ENCODE results near the gene PPP1R1A. TPM values are rescaled to one million over a fixed set of nuclear protein-coding genes. Genes with fewer than 3 reads are reported as not detected.

Gene PPP1R1A
- total RNA-seq, 6 donors from 2014 or later = 0.22 to 0.89 (median 0.30) TPM; not detected in 2

DNA sequence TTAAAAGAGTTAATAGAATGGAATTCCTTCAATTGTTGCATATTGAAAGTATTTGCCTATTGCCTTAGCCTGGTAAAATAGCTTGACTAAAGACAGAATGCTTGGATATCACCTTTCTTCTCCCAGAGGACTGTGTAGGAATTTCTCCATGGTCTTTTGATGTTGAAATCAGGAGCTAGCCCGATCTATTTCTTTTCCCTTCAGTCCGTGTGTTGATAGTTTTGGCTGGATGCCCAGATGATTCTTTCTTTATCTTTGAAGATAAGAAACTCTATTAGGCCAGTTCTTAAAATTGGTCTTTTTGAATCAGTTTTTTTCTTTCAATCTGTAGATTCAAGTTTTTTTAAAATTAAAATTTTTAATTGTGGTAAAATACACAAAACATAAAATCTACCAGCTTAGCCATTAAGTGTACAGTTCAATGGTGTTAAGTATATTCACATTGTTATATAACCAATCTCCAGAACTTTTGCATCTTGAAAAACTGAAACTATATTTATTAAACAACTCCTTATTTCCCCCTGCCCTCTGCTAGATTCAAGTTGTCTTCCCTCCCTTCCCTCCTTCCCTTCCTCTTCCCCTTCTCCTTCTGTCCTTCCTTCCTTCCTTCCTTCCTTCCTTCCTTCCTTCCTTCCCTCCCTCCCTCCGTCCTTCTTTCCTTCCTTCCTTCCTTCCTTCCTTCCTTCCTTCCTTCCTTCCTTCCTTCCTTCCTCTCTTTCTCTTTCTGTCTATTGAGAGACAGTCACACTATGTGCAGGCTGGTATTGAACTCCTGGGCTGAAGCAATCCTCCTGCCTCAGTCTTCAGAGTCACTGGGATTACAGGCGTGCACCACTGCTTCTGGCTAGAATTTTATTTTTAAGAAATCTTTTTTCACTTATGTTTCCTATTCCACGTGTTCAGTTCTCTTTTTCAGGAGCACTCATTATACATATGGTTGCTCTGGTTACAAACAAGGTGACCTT is 36.1 kb upstream of the PPP1R1A start:
- H3K27ac ChIP-seq = no peak overlapping the region
- no peaks in the 10 kb centered on the region for H3K4me1 ChIP-seq
- ATAC-seq (ENCODE audit: low FRiP score in 2 of 2) (no peak), DNase-seq (no peak)
- peaks cover 0 to 11% (median 4%) of the 10 kb centered on the region in 4 donors for H3K9me3 ChIP-seq
- no peaks in the 10 kb centered on the region for H3K36me3 ChIP-seq
- no peak overlapping the region for H3K4me3 ChIP-seq
- H3K27me3 ChIP-seq = no peaks in the 10 kb centered on the region
- 31 to 44% methylated on average over 5 of the region's 5 CpGs for WGBS, 2 donors
- TF ChIP-seq POLR2A (IDR thresholded peaks at IDR 0.05) (no peak), EP300 (IDR thresholded peaks at IDR 0.05) (no peak), POLR2AphosphoS5 (IDR thresholded peaks at IDR 0.05) (no peak)
- TF ChIP-seq, protein P1, sequence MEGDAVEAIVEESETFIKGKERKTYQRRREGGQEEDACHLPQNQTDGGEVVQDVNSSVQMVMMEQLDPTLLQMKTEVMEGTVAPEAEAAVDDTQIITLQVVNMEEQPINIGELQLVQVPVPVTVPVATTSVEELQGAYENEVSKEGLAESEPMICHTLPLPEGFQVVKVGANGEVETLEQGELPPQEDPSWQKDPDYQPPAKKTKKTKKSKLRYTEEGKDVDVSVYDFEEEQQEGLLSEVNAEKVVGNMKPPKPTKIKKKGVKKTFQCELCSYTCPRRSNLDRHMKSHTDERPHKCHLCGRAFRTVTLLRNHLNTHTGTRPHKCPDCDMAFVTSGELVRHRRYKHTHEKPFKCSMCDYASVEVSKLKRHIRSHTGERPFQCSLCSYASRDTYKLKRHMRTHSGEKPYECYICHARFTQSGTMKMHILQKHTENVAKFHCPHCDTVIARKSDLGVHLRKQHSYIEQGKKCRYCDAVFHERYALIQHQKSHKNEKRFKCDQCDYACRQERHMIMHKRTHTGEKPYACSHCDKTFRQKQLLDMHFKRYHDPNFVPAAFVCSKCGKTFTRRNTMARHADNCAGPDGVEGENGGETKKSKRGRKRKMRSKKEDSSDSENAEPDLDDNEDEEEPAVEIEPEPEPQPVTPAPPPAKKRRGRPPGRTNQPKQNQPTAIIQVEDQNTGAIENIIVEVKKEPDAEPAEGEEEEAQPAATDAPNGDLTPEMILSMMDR (IDR thresholded peaks at IDR 0.05) = no peak

DNA sequence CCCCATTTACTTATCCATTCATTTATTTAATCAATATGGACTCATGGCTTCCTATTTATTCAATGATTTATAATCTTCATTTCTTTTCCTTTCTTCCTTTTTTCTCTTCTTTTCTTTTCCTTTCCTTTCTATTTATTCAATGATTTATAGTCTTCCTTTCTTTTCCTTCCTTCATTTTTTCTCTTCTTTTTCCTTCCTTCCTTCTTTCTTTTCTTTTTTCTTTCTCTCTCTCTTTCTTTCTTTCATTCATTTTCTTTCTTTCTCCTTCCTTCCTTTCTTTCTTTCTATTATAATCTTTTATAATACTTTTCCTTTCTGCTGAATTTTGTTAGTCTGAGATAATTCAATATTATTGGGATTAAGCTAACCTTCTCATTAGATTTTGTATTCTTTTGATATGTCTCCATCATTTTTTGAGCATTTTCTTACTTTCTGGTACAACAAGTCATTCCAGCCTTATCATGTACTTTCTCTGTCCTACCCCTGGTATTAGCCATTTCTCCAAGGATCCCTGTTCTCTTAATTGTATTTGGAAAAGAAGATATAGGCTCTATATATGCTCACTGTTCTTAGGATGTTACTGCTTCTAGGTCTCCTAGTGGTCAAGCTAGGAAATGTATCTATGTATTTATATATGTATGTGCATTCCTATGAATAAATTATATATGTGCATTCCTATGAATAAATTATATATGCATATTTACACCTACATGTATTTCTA is 34.2 kb upstream of the PPP1R1A start:
- Histone ChIP-seq H3K4me3 (no peak overlapping the region), H3K9me3 (peaks cover 0 to 6% (median 4%) of the 10 kb centered on the region in 4 donors), H3K4me1 (no peaks in the 10 kb centered on the region), H3K27ac (no peak overlapping the region), H3K27me3 (no peaks in the 10 kb centered on the region), H3K36me3 (no peaks in the 10 kb centered on the region)
- no peak for ATAC-seq (ENCODE audit: low FRiP score in 2 of 2)
- no peak for TF ChIP-seq POLR2AphosphoS5 (IDR thresholded peaks at IDR 0.05)
- TF ChIP-seq, protein P1 (IDR thresholded peaks at IDR 0.05) = peak in 1 of 6 experiments; percentile 17
- DNase-seq = no peak

DNA sequence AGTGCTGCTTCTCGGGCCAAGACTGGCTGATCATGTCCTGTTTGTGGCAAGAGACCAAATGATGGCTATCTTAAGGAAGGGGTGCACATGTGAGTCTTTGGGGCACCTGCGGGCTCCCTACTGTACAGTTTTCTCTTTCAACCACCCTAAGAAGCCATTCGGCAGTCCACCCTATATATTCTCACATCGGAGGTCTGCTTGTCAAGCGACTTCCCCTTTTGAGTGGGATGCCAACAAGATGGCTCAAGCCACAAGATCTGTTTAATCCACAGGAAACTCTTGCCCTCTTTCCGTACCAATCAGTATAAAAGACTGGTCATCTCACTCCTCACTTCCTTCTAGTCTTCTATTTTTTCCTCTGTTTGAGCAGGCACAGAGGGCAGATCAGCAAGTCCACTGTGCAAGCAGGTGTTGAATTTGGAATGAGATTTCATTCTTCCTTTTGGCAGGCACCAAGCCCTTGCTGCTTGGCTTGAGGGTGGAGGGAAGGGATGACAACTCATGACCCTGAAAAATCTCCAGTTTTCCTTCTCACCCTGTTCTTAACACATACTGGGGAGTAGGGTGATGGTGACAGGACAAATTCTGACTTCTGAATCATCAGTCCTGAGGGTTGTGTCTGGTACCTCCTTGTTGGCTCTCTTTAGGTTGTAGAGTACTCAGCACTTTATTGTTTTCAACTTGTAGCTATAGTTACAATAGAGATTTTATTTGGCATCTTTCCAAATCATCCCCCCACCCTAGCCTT is 28.6 kb upstream of the PPP1R1A start:
- TF ChIP-seq POLR2A (IDR thresholded peaks at IDR 0.05) (no peak), EP300 (IDR thresholded peaks at IDR 0.05) (no peak), POLR2AphosphoS5 (IDR thresholded peaks at IDR 0.05) (no peak)
- TF ChIP-seq, protein P1 (IDR thresholded peaks at IDR 0.05) = no peak
- no peak for ATAC-seq (ENCODE audit: low FRiP score in 2 of 2)
- Histone ChIP-seq H3K9me3 (no peaks in the 10 kb centered on the region), H3K36me3 (no peaks in the 10 kb centered on the region), H3K27me3 (no peaks in the 10 kb centered on the region), H3K4me3 (no peak overlapping the region), H3K27ac (no peak overlapping the region), H3K4me1 (no peaks in the 10 kb centered on the region)
- WGBS, 2 donors = 28 to 52% methylated on average over 6 of the region's 6 CpGs
- no peak for DNase-seq

DNA sequence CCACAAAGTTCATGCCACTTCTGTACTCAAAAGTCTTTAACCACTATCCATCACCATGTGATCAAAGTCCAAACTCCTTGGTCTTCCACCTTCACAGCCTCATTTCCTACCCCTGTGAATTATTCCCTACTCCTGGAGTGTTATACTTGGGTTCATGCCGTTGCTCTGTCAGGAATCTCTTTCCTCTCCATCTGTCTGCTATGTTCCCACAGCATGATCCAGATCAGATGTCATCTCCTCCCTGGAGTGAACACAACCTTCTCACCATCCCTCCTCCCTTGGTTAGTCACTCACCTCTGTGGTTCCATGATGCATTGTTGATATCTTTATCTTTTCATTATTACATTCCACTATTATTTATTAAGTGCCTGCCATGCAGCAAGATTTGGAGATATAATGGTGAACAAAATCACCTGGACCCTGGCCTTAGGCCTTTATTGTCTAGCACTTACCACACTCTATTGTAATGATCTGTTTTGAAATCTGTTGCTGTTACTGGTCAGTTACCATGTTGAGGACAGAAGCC is 23.8 kb upstream of the PPP1R1A start:
- Histone ChIP-seq H3K27ac (no peak overlapping the region), H3K27me3 (no peaks in the 10 kb centered on the region), H3K4me3 (no peak overlapping the region), H3K9me3 (no peaks in the 10 kb centered on the region), H3K36me3 (no peaks in the 10 kb centered on the region), H3K4me1 (no peaks in the 10 kb centered on the region)
- TF ChIP-seq EP300 (IDR thresholded peaks at IDR 0.05) = no peak
- no peak for TF ChIP-seq POLR2A (IDR thresholded peaks at IDR 0.05)
- TF ChIP-seq, protein P1 (IDR thresholded peaks at IDR 0.05) = no peak
- TF ChIP-seq POLR2AphosphoS5 (IDR thresholded peaks at IDR 0.05) = no peak
- DNase-seq (no peak), ATAC-seq (ENCODE audit: low FRiP score in 2 of 2) (no peak)
- WGBS, 2 donors = 52 to 74% methylated on average over 1 of the region's 1 CpG
